T-cell (primary cell): ENCODE measurements around the gene PRPF6. TPM values are rescaled to one million over a fixed set of nuclear protein-coding genes. Genes with fewer than 3 reads are reported as not detected.
"Not testable (repeated sequence)": the region's sequence is repeated elsewhere in the genome, so short reads cannot be mapped to it uniquely, and the experiment has no call there.

ENCODE experiments used
- ATAC-seq, 4 experiments: fragments of 200-7000 bp in 3 of 4; fragments of 150-1000 bp in 1 of 4; cut with Tn5 transposase; replicated peaks in 1 of 4; 1 replicate in 3 of 4; 2 replicates in 1 of 4; pipeline ENCODE4 v1.10.0; 2021; ENCODE audit warnings: moderate library complexity in 3 of 4, mild to moderate bottlenecking in 2 of 4, moderate number of reproducible peaks in 1 of 4
- CTCF ChIA-PET, 2 donors: fragments of 300-600 bp; sonication (Branson Sonifier 250); formaldehyde crosslinking; loops; one replicate each; lab custom pipeline; 2022; ENCODE audit warnings: antibody characterized with exemption in 2 of 2; lab: Charles Lee
- POLR2A ChIA-PET, 2 donors: fragments of 300-600 bp; sonication (Branson Sonifier 250); formaldehyde crosslinking; loops; one replicate each; lab custom pipeline; 2022; ENCODE audit warnings: antibody characterized with exemption in 2 of 2; lab: Charles Lee
- DNase-seq, 35 experiments: peaks; one replicate each; pipeline versions ENCODE4 v3.0.0 to v3.0.0-alpha.2; 2013 to 2023
- H3K27ac ChIP-seq: one replicate; pipeline ENCODE4 v1.5.1; 2013; ENCODE audit warnings: low read length
- H3K27me3 ChIP-seq, 2 experiments: replicated peaks in 1 of 2; 1 replicate in 1 of 2; 2 replicates in 1 of 2; pipeline versions ENCODE4 v1.6.1 to v1.7.0; 2013; ENCODE audit warnings: low read length in 1 of 2, mixed read lengths in 1 of 2; ENCODE audit not compliant: control insufficient read depth in 2 of 2, insufficient read depth in 2 of 2; ENCODE audit errors: extremely low read depth in 1 of 2
- H3K36me3 ChIP-seq, 2 donors: 1 replicate in 1 of 2; 2 replicates in 1 of 2; pipeline versions ENCODE4 v1.6.1 to v1.7.0; 2013; ENCODE audit warnings: low read length in 1 of 2; ENCODE audit not compliant: control insufficient read depth in 2 of 2, insufficient read depth in 1 of 2; ENCODE audit errors: extremely low read depth in 1 of 2
- H3K4me1 ChIP-seq, 2 experiments: 1 replicate in 1 of 2; 2 replicates in 1 of 2; pipeline versions ENCODE4 v1.6.1 to v1.7.0; 2013; ENCODE audit warnings: low read length in 2 of 2, mixed read lengths in 1 of 2; ENCODE audit not compliant: insufficient read depth in 2 of 2, control insufficient read depth in 1 of 2; ENCODE audit errors: extremely low read depth in 1 of 2
- H3K4me3 ChIP-seq, 2 donors: 1 replicate in 1 of 2; 2 replicates in 1 of 2; pipeline versions ENCODE4 v1.5.1 to v1.7.0; 2013; ENCODE audit warnings: mild to moderate bottlenecking in 2 of 2, low read length in 1 of 2, moderate library complexity in 1 of 2; ENCODE audit not compliant: control insufficient read depth in 1 of 2; ENCODE audit errors: extremely low read depth in 1 of 2
- H3K9me3 ChIP-seq: 2 replicates; pipeline ENCODE4 v1.7.0; 2013
- H3K27ac Mint-ChIP-seq, 2 donors: one replicate each; pipeline ENCODE4 v1.8.0; 2020 to 2021; ENCODE audit warnings: mild to moderate bottlenecking in 2 of 2, mixed read lengths in 2 of 2
- H3K27me3 Mint-ChIP-seq, 2 donors: one replicate each; pipeline ENCODE4 v1.8.0; 2021 to 2022; ENCODE audit warnings: mixed read lengths in 2 of 2
- H3K36me3 Mint-ChIP-seq: one replicate; pipeline ENCODE4 v1.8.0; 2021; ENCODE audit warnings: mixed read lengths
- H3K4me1 Mint-ChIP-seq, 3 donors: one replicate each; pipeline ENCODE4 v1.8.0; 2020 to 2022; ENCODE audit warnings: mixed read lengths in 3 of 3, mild to moderate bottlenecking in 1 of 3
- H3K4me3 Mint-ChIP-seq, 3 donors: one replicate each; pipeline ENCODE4 v1.8.0; 2020 to 2022; ENCODE audit warnings: mild to moderate bottlenecking in 3 of 3, mixed read lengths in 3 of 3, moderate library complexity in 3 of 3
- H3K9me3 Mint-ChIP-seq, 3 donors: one replicate each; pipeline ENCODE4 v1.8.0; 2020 to 2022; ENCODE audit warnings: mixed read lengths in 3 of 3
- WGBS: methylation state at CpG from one replicate; pipeline ENCODE4 v1.1.5; 2013; ENCODE audit warnings: missing lambda C conversion rate; ENCODE audit not compliant: insufficient coverage; 5-methylcytosine and 5-hydroxymethylcytosine counted together
- total RNA-seq, 35 experiments: library from RNA in 6 of 35; stranded (reverse) in 6 of 35; fragments of 120-200 nt in 1 of 35; gene quantifications; one replicate each; pipeline versions ENCODE4 v1.2.1 to v1.2.4 and lab custom pipeline; 2013 to 2026

PRPF6 gene
- total RNA-seq, 5 donors from 2014 or later (not counting 1 experiment from before 2014, with no cell fraction given), result 59.8 to 106 (median 83.5) TPM

GRCh38 chr20:64006490-64006889 lies 25.6 kb downstream of the PRPF6 start:
- peaks cover 35 to 75% (median 60%) of the 10 kb centered on the region in 3 donors for H3K4me1 Mint-ChIP-seq
- Histone ChIP-seq H3K4me3 (no peak overlapping the region), H3K27ac (no peak overlapping the region), H3K4me1 (peaks cover 5 to 22% of the 10 kb centered on the region in 2 experiments), H3K9me3 (no peaks in the 10 kb centered on the region), H3K27me3 (no peaks in the 10 kb centered on the region), H3K36me3 (peaks cover 28 to 70% of the 10 kb centered on the region in 2 donors)
- peaks cover 64% of the 10 kb centered on the region for H3K36me3 Mint-ChIP-seq
- peaks cover 0 to 5% (median 0%) of the 10 kb centered on the region in 3 donors for H3K9me3 Mint-ChIP-seq
- ATAC-seq, result no peak
- no peak overlapping the region for H3K4me3 Mint-ChIP-seq
- H3K27ac Mint-ChIP-seq, result peak overlapping the region in 1 of 2 donors; percentile 43
- POLR2A ChIA-PET, result no interaction called here
- 98% methylated on average over 10 of the region's 10 CpGs for WGBS
- DNase-seq, result no peak
- CTCF ChIA-PET, result no interaction called here
- no peaks in the 10 kb centered on the region for H3K27me3 Mint-ChIP-seq

GRCh38 chr20:64006902-64007301 lies 26.0 kb downstream of the PRPF6 start:
- 93% methylated on average over 2 of the region's 3 CpGs for WGBS
- no peak for DNase-seq
- ATAC-seq, result no peak
- Mint-ChIP-seq H3K27me3 (no peaks in the 10 kb centered on the region), H3K27ac (peak overlapping the region in 1 of 2 donors; percentile 43), H3K4me3 (peak overlapping the region in 1 of 3 donors; percentile 61), H3K9me3 (peaks cover 0 to 5% (median 0%) of the 10 kb centered on the region in 3 donors), H3K4me1 (peaks cover 34 to 73% (median 57%) of the 10 kb centered on the region in 3 donors), H3K36me3 (peaks cover 62% of the 10 kb centered on the region)
- Histone ChIP-seq H3K4me3 (no peak overlapping the region), H3K36me3 (peaks cover 29 to 67% of the 10 kb centered on the region in 2 donors), H3K4me1 (peaks cover 5 to 24% of the 10 kb centered on the region in 2 experiments), H3K27ac (no peak overlapping the region), H3K9me3 (no peaks in the 10 kb centered on the region), H3K27me3 (no peaks in the 10 kb centered on the region)
- POLR2A ChIA-PET, result no interaction called here
- CTCF ChIA-PET, result interaction anchor here in 1 of 2 donors (0.8 kb wide), 1 partner anchor 20 kb away, joined by 10 read pairs; no protein-coding TSS in a partner anchor

- Mint-ChIP-seq H3K9me3 (peaks cover 0 to 5% (median 0%) of the 10 kb centered on the region in 3 donors), H3K27ac (peak overlapping the region; percentile 64 to 74), H3K27me3 (no peaks in the 10 kb centered on the region), H3K4me3 (peak overlapping the region in 2 of 3 donors; percentile 13 to 61), H3K36me3 (peaks cover 58% of the 10 kb centered on the region), H3K4me1 (peaks cover 44 to 77% (median 58%) of the 10 kb centered on the region in 3 donors)
- Histone ChIP-seq H3K4me1 (peaks cover 9 to 41% of the 10 kb centered on the region in 2 experiments), H3K27ac (no peak overlapping the region), H3K9me3 (no peaks in the 10 kb centered on the region), H3K27me3 (no peaks in the 10 kb centered on the region), H3K4me3 (no peak overlapping the region), H3K36me3 (peaks cover 22 to 57% of the 10 kb centered on the region in 2 donors)
- ChIA-PET CTCF (no interaction called here), POLR2A (no interaction called here)
- 57% methylated on average over 11 of the region's 13 CpGs for WGBS
- ATAC-seq, result no peak
- DNase-seq, result no peak
Measured at GRCh38 chr20:64009811-64010387, 29.0 kb downstream of the PRPF6 start.

GRCh38 chr20:64010711-64011237 lies 29.8 kb downstream of the PRPF6 start:
- peaks cover 24 to 56% of the 10 kb centered on the region in 2 donors for H3K36me3 ChIP-seq
- WGBS, result 73% methylated on average over 7 of the region's 8 CpGs
- peak overlapping the region; percentile 82 for H3K27ac ChIP-seq
- Mint-ChIP-seq H3K4me3 (peak overlapping the region in 2 of 3 donors; percentile 49 to 61), H3K4me1 (peaks cover 45 to 75% (median 51%) of the 10 kb centered on the region in 3 donors), H3K27ac (peak overlapping the region; percentile 74 to 81), H3K27me3 (no peaks in the 10 kb centered on the region), H3K36me3 (peaks cover 58% of the 10 kb centered on the region), H3K9me3 (peaks cover 0 to 5% (median 0%) of the 10 kb centered on the region in 3 donors)
- CTCF ChIA-PET, result interaction anchor here in 1 of 2 donors (0.6 kb wide), 1 partner anchor 20 kb away, joined by 3 read pairs; no protein-coding TSS in a partner anchor
- ATAC-seq (no peak), DNase-seq (no peak)
- peaks cover 9 to 41% of the 10 kb centered on the region in 2 experiments for H3K4me1 ChIP-seq
- POLR2A ChIA-PET, result no interaction called here
- H3K27me3 ChIP-seq, result no peaks in the 10 kb centered on the region
- H3K9me3 ChIP-seq, result no peaks in the 10 kb centered on the region
- peak overlapping the region in 1 of 2 donors; percentile 18 for H3K4me3 ChIP-seq

GRCh38 chr20:64011366-64011779 lies 30.4 kb downstream of the PRPF6 start:
- Histone ChIP-seq H3K27me3 (no peaks in the 10 kb centered on the region), H3K9me3 (no peaks in the 10 kb centered on the region), H3K4me1 (peaks cover 9 to 41% of the 10 kb centered on the region in 2 experiments), H3K27ac (peak overlapping the region; percentile 82), H3K4me3 (peak overlapping the region in 1 of 2 donors; percentile 68), H3K36me3 (peaks cover 24 to 59% of the 10 kb centered on the region in 2 donors)
- ATAC-seq, result peak in 1 of 4 experiments; percentile 62
- peaks cover 45 to 75% (median 52%) of the 10 kb centered on the region in 3 donors for H3K4me1 Mint-ChIP-seq
- ChIA-PET CTCF (interaction anchor here in 1 of 2 donors (0.6 kb wide), 1 partner anchor 20 kb away, joined by 3 read pairs; no protein-coding TSS in a partner anchor), POLR2A (no interaction called here)
- WGBS, result 99% methylated on average over 14 of the region's 16 CpGs
- H3K9me3 Mint-ChIP-seq, result peaks cover 0 to 5% (median 0%) of the 10 kb centered on the region in 3 donors
- H3K36me3 Mint-ChIP-seq, result peaks cover 55% of the 10 kb centered on the region
- peak overlapping the region; percentile 74 to 81 for H3K27ac Mint-ChIP-seq
- peak overlapping the region; percentile 43 to 61 (median 49) for H3K4me3 Mint-ChIP-seq
- peak in 5 of 35 experiments; percentile 5 to 30 (median 29) for DNase-seq
- no peaks in the 10 kb centered on the region for H3K27me3 Mint-ChIP-seq

GRCh38 chr20:64012385-64013154 lies 31.6 kb downstream of the PRPF6 start:
- H3K27me3 Mint-ChIP-seq, CTCF ChIA-PET, H3K9me3 Mint-ChIP-seq, H3K9me3 ChIP-seq, POLR2A ChIA-PET, H3K27me3 ChIP-seq: not testable (repeated sequence)
- no CpG with 5 or more reads among the region's 20 CpGs for WGBS
- peaks cover 9 to 41% of the 10 kb centered on the region in 2 experiments for H3K4me1 ChIP-seq
- ATAC-seq (peak in 3 of 4 experiments; percentile 47 to 83 (median 61)), DNase-seq (peak in 1 of 35 experiments; percentile 35)
- peaks cover 55% of the 10 kb centered on the region for H3K36me3 Mint-ChIP-seq
- H3K27ac Mint-ChIP-seq, result peak overlapping the region; percentile 85 to 87
- H3K36me3 ChIP-seq, result peaks cover 26 to 58% of the 10 kb centered on the region in 2 donors
- H3K4me1 Mint-ChIP-seq, result peaks cover 45 to 68% (median 55%) of the 10 kb centered on the region in 3 donors
- H3K27ac ChIP-seq, result peak overlapping the region; percentile 82
- H3K4me3 Mint-ChIP-seq, result peak overlapping the region; percentile 45 to 62 (median 47)
- peak overlapping the region; percentile 8 to 28 for H3K4me3 ChIP-seq
